ENCODE measurements around the gene TMEM126B. TPM values are rescaled to one million over a fixed set of nuclear protein-coding genes. Genes with fewer than 3 reads are reported as not detected.

TMEM126B gene
- total and polyA plus RNA-seq, 2 of the 13 experiments (the other 11 are each of a cell fraction or from before 2014, with no cell fraction given) = 33.6 to 54.8 TPM

GRCh38 chr11:85647604-85648299 lies 19.4 kb downstream of the TMEM126B start, which contains the start of gene TMEM126A (continued):
- TF ChIP-seq ZXDC (CRISPR knock-in tag; IDR thresholded peaks at IDR 0.05) (no peak), FOXK1 (CRISPR knock-in tag; IDR thresholded peaks at IDR 0.05; ENCODE audit: borderline replicate concordance, low read depth) (no peak), SMAD9 (CRISPR knock-in tag; IDR thresholded peaks at IDR 0.05) (no peak), ZNF530 (CRISPR knock-in tag; IDR thresholded peaks at IDR 0.05; ENCODE audit: low read depth) (no peak), NFKB2 (CRISPR knock-in tag; IDR thresholded peaks at IDR 0.05; ENCODE audit: borderline replicate concordance) (peak; percentile 54; the same call in 1 of the 2 replicates), GMEB2 (CRISPR knock-in tag; IDR thresholded peaks at IDR 0.05; ENCODE audit: low read depth) (no peak), CREM (IDR thresholded peaks at IDR 0.05) (peak; percentile 89), CREM (CRISPR knock-in tag; IDR thresholded peaks at IDR 0.05) (0 out of 2 replicates have a peak, but pooled peaks have one; percentile 13), SALL1 (CRISPR knock-in tag; IDR thresholded peaks at IDR 0.05) (peak; percentile 86; the same call in 1 of the 2 replicates), KAT2B (IDR thresholded peaks at IDR 0.05; ENCODE audit: borderline replicate concordance, low read depth, low read length) (no peak), ZNF282 (IDR thresholded peaks at IDR 0.05; ENCODE audit: partially characterized antibody) (no peak), REPIN1 (CRISPR knock-in tag; IDR thresholded peaks at IDR 0.05; ENCODE audit: borderline replicate concordance, low read depth) (peak; percentile 23; the same call in 1 of the 2 replicates), BATF2 (CRISPR knock-in tag; IDR thresholded peaks at IDR 0.05) (no peak), TBX3 (IDR thresholded peaks at IDR 0.05; ENCODE audit: borderline replicate concordance) (no peak), HIC2 (CRISPR knock-in tag; IDR thresholded peaks at IDR 0.05; ENCODE audit: low read depth) (0 out of 2 replicates have a peak, but pooled peaks have one; percentile 43), GPBP1L1 (CRISPR knock-in tag; IDR thresholded peaks at IDR 0.05) (no peak), THAP8 (CRISPR knock-in tag; IDR thresholded peaks at IDR 0.05; ENCODE audit: borderline replicate concordance) (no peak), NCOA1 (CRISPR knock-in tag; IDR thresholded peaks at IDR 0.05) (no peak), ZFP62 (CRISPR knock-in tag; IDR thresholded peaks at IDR 0.05) (no peak), PHF8 (CRISPR knock-in tag; IDR thresholded peaks at IDR 0.05) (peak; percentile 85), PCBP2 (optimal IDR thresholded peaks at IDR 0.05; ENCODE audit: low read depth, low read length, poor library complexity, severe bottlenecking) (no peak)
